K562 (cell line): ENCODE data around the gene GTPBP1. TPM values are rescaled to one million over a fixed set of nuclear protein-coding genes. Genes with fewer than 3 reads are reported as not detected.

ENCODE experiments used
- ARID1B ChIP-seq: fragments of 450-650 bp; IDR thresholded peaks from 2 replicates; pipeline ENCODE4 v1.6.1; 2016; ENCODE audit warnings: antibody characterized with exemption, mild to moderate bottlenecking, inconsistent platforms
- CBX1 ChIP-seq: sonication (generic); IDR thresholded peaks from 2 replicates; pipeline ENCODE4 v1.6.1; 2016; ENCODE audit warnings: antibody characterized with exemption, low read depth, mild to moderate bottlenecking
- CCNT2 ChIP-seq: IDR thresholded peaks from 2 replicates; pipeline ENCODE4 v1.6.1; 2011; ENCODE audit warnings: borderline replicate concordance, low read depth, mild to moderate bottlenecking, moderate library complexity, mixed read lengths, low read length; ENCODE audit not compliant: insufficient read length; ENCODE audit errors: extremely low read depth
- EZH2 ChIP-seq: IDR thresholded peaks from 2 replicates; pipeline ENCODE4 v1.6.1; 2012; ENCODE audit warnings: low read depth, mild to moderate bottlenecking, inconsistent platforms, low read length, borderline replicate concordance
- FIP1L1 ChIP-seq: fragments of 200-400 bp; formaldehyde crosslinking; IDR thresholded peaks from 2 replicates; pipeline ENCODE4 v1.6.1; 2018; ENCODE audit warnings: mild to moderate bottlenecking, low read depth, low read length; ENCODE audit not compliant: poor library complexity, severe bottlenecking
- GABPA ChIP-seq: fragments of 200-800 bp; sonication (Bioruptor generic); conservative IDR thresholded peaks from 2 replicates; pipeline ENCODE4 v1.6.1; 2016; ENCODE audit warnings: low read depth, missing genetic modification characterization, missing compliant biosample characterization
- KDM2B ChIP-seq: fragments of 250-450 bp; sonication (Bioruptor Pico); IDR thresholded peaks from 2 replicates; pipeline ENCODE4 v1.8.0; 2021; ENCODE audit warnings: mild to moderate bottlenecking, moderate library complexity
- MCM7 ChIP-seq, 2 experiments: fragments of 450-650 bp; IDR thresholded peaks; 2 replicates each; pipeline ENCODE4 v1.6.1; 2016 to 2018
- MTA3 ChIP-seq: fragments of 450-650 bp; formaldehyde crosslinking; IDR thresholded peaks from 2 replicates; pipeline ENCODE4 v1.6.1; 2017; ENCODE audit warnings: mild to moderate bottlenecking, borderline replicate concordance
- NFIC ChIP-seq: fragments of 450-650 bp; IDR thresholded peaks from 2 replicates; pipeline ENCODE4 v1.6.1; 2017; ENCODE audit warnings: mild to moderate bottlenecking, inconsistent platforms
- NRF1 ChIP-seq, 2 experiments: fragments of 450-650 bp; IDR thresholded peaks in 1 of 2; conservative IDR thresholded peaks in 1 of 2; 2 replicates each; pipeline ENCODE4 v1.6.1; 2014; ENCODE audit warnings: mild to moderate bottlenecking in 2 of 2
- POLR2AphosphoS5 ChIP-seq: IDR thresholded peaks from 2 replicates; pipeline ENCODE4 v1.6.1; 2011; ENCODE audit warnings: mild to moderate bottlenecking, low read depth, low read length, moderate library complexity; ENCODE audit not compliant: control insufficient read depth, insufficient read depth
- SMARCB1 ChIP-seq: IDR thresholded peaks from 2 replicates; pipeline ENCODE4 v1.6.1; 2011; ENCODE audit warnings: improper control_type of control experiment, low read depth; ENCODE audit not compliant: insufficient read length
- U2AF1 ChIP-seq: fragments of 200-400 bp; formaldehyde crosslinking; optimal IDR thresholded peaks from 2 replicates; pipeline ENCODE3; 2017; ENCODE audit warnings: mild to moderate bottlenecking, low read depth, low read length, moderate library complexity
- ZFP30 ChIP-seq: fragments of 250-450 bp; sonication (Bioruptor Pico); IDR thresholded peaks from 2 replicates; pipeline ENCODE4 v1.8.0; 2022; ENCODE audit warnings: moderate library complexity, mild to moderate bottlenecking, inconsistent platforms, borderline replicate concordance
- ZNF146 ChIP-seq: IDR thresholded peaks from one replicate; pipeline ENCODE4 v1.6.1; 2018; ENCODE audit warnings: missing compliant biosample characterization; ENCODE audit not compliant: unreplicated experiment
- ZNF165 ChIP-seq: fragments of 250-450 bp; sonication (Bioruptor Pico); IDR thresholded peaks from 2 replicates; pipeline ENCODE4 v1.4.0; 2020; ENCODE audit warnings: borderline replicate concordance
- ZNF354B ChIP-seq: fragments of 250-450 bp; sonication (Bioruptor Pico); IDR thresholded peaks from 2 replicates; pipeline ENCODE4 v1.4.0; 2020
- ZNF583 ChIP-seq: fragments of 250-450 bp; sonication (Bioruptor Pico); IDR thresholded peaks from 2 replicates; pipeline ENCODE4 v1.4.0; 2020
- polyA plus RNA-seq, 8 experiments: library from polyadenylated mRNA; depleted of rRNA in 4 of 8; stranded (reverse) in 5 of 8; unstranded in 3 of 8; fragments of >200 nt; fragmentation: Nextera tagmentation in 2 of 8; fragmentation: Illumina TruSeq in 1 of 8; extraction: Ambion mirVana in 2 of 8; extraction: Trizol in 1 of 8; gene quantifications; 2 replicates each; pipeline versions ENCODE4 v1.2.1 to v1.2.3, GENCODE V29; 2011 to 2014; ENCODE audit warnings: inconsistent platforms in 1 of 8, missing spikeins in 1 of 8
- total RNA-seq, 7 experiments: library from RNA; depleted of rRNA in 6 of 7; stranded (reverse); fragments of >200 nt in 6 of 7; fragmentation: Illumina TruSeq in 2 of 7; extraction: Trizol in 2 of 7; gene quantifications; 2 replicates each; pipeline versions ENCODE4 v1.2.1 to v1.2.3, GENCODE V29; 2011 to 2021; ENCODE audit warnings: low replicate concordance in 1 of 7
- TF ChIP-seq, protein P1 (sequence below): fragments of 250-450 bp; sonication (Bioruptor Pico); IDR thresholded peaks from 2 replicates; pipeline ENCODE4 v1.5.0; 2021; ENCODE audit warnings: mild to moderate bottlenecking, moderate library complexity
- TF ChIP-seq, protein P2 (sequence below): sonication (generic); formaldehyde crosslinking; IDR thresholded peaks from 2 replicates; pipeline ENCODE4 v1.4.0; 2020; ENCODE audit warnings: mild to moderate bottlenecking, missing genetic modification reagents
- TF ChIP-seq, protein P3 (sequence below): fragments of 250-450 bp; sonication (Bioruptor Pico); IDR thresholded peaks from 2 replicates; pipeline ENCODE4 v1.8.0; 2022; ENCODE audit warnings: inconsistent platforms

Gene GTPBP1
- total and polyA plus RNA-seq, 9 of the 15 experiments (the other 6 are each of a cell fraction or from before 2014, with no cell fraction given) = 0.83 to 53.2 (median 23.3) TPM

DNA sequence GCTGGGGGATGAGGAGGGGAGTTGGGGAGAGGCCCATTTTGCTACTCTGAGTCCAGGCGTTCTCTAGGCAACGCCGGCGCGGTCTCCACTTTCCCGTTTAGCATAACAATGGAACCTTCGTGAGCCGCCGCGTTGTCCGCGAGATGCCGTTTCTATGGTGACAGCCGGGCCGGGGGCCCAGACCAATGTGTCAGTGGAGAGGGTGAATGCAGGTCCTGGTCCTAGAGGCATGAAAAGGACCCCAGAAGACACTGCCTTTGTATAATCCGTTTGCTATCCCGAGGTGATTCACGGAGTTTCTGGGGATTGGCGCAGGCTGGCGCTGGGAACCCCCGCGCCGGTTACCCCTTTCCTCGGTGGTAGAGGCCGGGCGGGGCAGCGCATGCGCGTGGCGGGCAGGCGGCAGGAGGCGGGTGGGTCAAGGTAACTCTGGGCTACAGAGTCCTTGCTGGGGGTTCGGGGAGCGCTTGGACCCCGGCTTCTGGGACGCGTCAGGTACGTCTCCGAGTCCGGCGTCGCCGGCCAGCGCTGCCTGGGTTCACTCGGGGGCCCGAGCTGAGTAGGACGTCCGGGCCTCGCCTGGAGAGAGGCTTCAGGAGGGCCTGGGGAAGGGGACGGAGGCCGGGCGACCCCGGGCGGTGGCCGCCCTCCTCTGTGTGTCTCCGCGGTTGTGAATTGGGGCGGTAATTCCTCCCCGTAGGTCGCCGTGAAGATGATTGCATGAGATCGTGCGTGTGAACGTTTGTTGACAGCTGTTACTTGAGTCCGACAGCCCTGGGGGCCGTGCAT lies 49.3 kb upstream of the GTPBP1 start, which contains the start of the genes CBY1 and FAM227A (continued):
- TF ChIP-seq ZNF165 (CRISPR knock-in tag) (no peak), U2AF1 (no peak), MTA3 (no peak), CBX1 (no peak), FIP1L1 (no peak), SMARCB1 (no peak), MCM7 (IDR thresholded peaks at IDR 0.05) (no peak), POLR2AphosphoS5 (no peak), ZFP30 (CRISPR knock-in tag) (no peak), GABPA (tag) (no peak), EZH2 (no peak), NFIC (no peak), CCNT2 (peak; percentile 34), NRF1 (conservative IDR thresholded peaks at IDR 0.05 in 1 of 2, IDR thresholded peaks at IDR 0.05 in 1 of 2) (peak; percentile 96 to 97), KDM2B (CRISPR knock-in tag) (no peak), ARID1B (no peak), ZNF354B (CRISPR knock-in tag) (no peak), ZNF146 (CRISPR knock-in tag) (no peak), ZNF583 (CRISPR knock-in tag) (no peak)
- TF ChIP-seq, protein P1, sequence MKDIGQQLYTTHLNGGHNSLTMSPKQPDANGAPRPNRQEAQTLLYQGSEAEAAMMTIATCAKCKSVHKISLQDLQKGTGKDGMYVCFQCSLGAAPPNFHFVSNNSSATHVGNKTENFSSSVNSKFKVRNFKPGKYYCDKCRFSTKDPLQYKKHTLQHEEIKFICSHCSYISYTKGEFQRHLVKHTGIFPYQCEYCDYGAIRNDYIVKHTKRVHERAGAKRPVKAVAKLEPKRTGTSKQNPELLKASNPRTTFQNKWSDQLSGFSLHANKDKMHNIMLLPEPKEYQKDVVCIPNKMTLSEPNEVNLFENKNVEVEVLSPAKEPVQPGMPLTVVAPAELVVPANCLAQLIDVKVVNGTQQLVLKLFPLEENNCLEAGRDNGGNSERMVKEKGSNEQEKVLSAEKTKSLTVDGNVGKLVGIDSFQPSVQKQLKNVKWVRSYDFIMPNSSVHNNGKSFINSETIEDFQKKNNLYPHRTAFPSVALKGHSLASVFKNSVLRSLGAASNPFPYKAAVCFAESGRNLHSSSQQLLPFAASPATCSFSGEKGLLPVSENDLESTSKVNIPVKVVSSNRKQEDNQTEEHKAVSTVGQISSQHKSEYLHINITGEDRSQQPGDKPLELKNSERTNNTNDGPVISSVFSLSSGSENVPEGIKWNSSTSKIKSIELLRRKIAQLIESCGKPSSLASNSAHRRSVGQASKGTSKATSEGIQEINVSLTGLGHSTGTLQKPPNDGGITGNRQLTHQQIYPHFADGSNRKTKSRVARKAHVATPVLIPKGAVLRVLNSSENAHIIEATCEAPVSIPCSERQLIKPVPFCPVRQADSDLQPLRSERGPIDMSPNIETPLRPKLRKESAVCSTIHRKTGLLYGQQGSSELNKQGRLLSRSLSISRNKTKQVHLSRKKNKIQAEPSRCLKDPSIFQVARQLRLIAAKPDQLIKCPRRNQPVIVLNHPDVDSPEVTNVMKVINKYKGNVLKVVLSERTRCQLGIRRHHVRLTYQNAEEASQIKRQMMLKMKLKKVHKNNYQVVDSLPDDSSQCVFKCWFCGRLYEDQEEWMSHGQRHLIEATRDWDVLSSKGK (CRISPR knock-in tag) = no peak
- TF ChIP-seq, protein P2, sequence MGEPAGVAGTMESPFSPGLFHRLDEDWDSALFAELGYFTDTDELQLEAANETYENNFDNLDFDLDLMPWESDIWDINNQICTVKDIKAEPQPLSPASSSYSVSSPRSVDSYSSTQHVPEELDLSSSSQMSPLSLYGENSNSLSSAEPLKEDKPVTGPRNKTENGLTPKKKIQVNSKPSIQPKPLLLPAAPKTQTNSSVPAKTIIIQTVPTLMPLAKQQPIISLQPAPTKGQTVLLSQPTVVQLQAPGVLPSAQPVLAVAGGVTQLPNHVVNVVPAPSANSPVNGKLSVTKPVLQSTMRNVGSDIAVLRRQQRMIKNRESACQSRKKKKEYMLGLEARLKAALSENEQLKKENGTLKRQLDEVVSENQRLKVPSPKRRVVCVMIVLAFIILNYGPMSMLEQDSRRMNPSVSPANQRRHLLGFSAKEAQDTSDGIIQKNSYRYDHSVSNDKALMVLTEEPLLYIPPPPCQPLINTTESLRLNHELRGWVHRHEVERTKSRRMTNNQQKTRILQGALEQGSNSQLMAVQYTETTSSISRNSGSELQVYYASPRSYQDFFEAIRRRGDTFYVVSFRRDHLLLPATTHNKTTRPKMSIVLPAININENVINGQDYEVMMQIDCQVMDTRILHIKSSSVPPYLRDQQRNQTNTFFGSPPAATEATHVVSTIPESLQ (CRISPR knock-in tag) = no peak
- TF ChIP-seq, protein P3, sequence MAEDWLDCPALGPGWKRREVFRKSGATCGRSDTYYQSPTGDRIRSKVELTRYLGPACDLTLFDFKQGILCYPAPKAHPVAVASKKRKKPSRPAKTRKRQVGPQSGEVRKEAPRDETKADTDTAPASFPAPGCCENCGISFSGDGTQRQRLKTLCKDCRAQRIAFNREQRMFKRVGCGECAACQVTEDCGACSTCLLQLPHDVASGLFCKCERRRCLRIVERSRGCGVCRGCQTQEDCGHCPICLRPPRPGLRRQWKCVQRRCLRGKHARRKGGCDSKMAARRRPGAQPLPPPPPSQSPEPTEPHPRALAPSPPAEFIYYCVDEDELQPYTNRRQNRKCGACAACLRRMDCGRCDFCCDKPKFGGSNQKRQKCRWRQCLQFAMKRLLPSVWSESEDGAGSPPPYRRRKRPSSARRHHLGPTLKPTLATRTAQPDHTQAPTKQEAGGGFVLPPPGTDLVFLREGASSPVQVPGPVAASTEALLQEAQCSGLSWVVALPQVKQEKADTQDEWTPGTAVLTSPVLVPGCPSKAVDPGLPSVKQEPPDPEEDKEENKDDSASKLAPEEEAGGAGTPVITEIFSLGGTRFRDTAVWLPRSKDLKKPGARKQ (CRISPR knock-in tag) = no peak
